ENCODE data around the gene TMEM233. TPM values are rescaled to one million over a fixed set of nuclear protein-coding genes. Genes with fewer than 3 reads are reported as not detected.

Gene TMEM233
- total and polyA plus RNA-seq, 9 of the 15 experiments (the other 6 are each of a cell fraction or from before 2014, with no cell fraction given): 0.04 to 0.17 (median 0.07) TPM; not detected in 2

GRCh38 chr12:119546340-119546739 is 47.2 kb upstream of the TMEM233 start:
- Histone ChIP-seq H3K36me3 (ENCODE audit: control insufficient read depth, insufficient read depth, low read length) (no peaks in the 10 kb centered on the region), H3K9me1 (ENCODE audit: control insufficient read depth, insufficient read depth, low read length) (no peaks in the 10 kb centered on the region), H3K9me3 (replicated peaks; ENCODE audit: control insufficient read depth, insufficient read depth, low read depth, low read length) (no peaks in the 10 kb centered on the region), H3K4me3 (no peak overlapping the region), H2AFZ (ENCODE audit: low read depth, low read length) (no peak overlapping the region), H3K4me2 (ENCODE audit: insufficient read depth, low read length) (no peak overlapping the region), H3K9ac (ENCODE audit: insufficient read depth in 1 of 2, low read depth in 2 of 2, low read length in 2 of 2) (no peak overlapping the region), H3K79me2 (ENCODE audit: control insufficient read depth, insufficient read depth, low read length) (no peaks in the 10 kb centered on the region), H3K27ac (ENCODE audit: extremely low read depth, low read depth, low read length) (no peak overlapping the region), H3K27me3 (ENCODE audit: control insufficient read depth in 2 of 2, insufficient read depth in 2 of 2, low read length in 2 of 2) (no peaks in the 10 kb centered on the region; a peak in 2 of 5 replicates), H3K4me1 (replicated peaks in 1 of 2; ENCODE audit: control insufficient read depth in 2 of 2, insufficient read depth in 2 of 2, low read length in 2 of 2) (no peaks in the 10 kb centered on the region), H4K20me1 (replicated peaks; ENCODE audit: control insufficient read depth, insufficient read depth, low read length) (no peaks in the 10 kb centered on the region)
- BruUV-seq (replicated peaks): no TSS peak
- no peak for FAIRE-seq
- POLR2A ChIA-PET: interaction anchor here (0.6 to 1.0 kb wide), 2 partner anchors 24 to 70 kb away, joined by 3 read pairs; no protein-coding TSS in a partner anchor
- intact Hi-C loops (cut with micrococcal nuclease) (no loop called here), in situ Hi-C loops (cut with MboI) (no loop called here)
- CTCF ChIA-PET (ENCODE audit: low intra/inter-chr PET ratio): no interaction called here
- ATAC-seq: no peak
- no peak for DNase-seq (ENCODE audit: extremely low read depth in 1 of 4, low spot score in 3 of 4)
- TF ChIP-seq MYNN (IDR thresholded peaks at IDR 0.05) (0 out of 2 replicates have a peak, but pooled peaks have one; percentile 39), MYNN (CRISPR knock-in tag; IDR thresholded peaks at IDR 0.05) (no peak), SPI1 (IDR thresholded peaks at IDR 0.05; ENCODE audit: borderline replicate concordance, low read depth, low read length) (peak; percentile 29; the same call in 1 of the 2 replicates), ZNF717 (CRISPR knock-in tag; IDR thresholded peaks at IDR 0.05) (no peak), ZNF511 (CRISPR knock-in tag; IDR thresholded peaks at IDR 0.05) (no peak), TCF3 (CRISPR knock-in tag; IDR thresholded peaks at IDR 0.05) (no peak), ZNF764 (CRISPR knock-in tag; IDR thresholded peaks at IDR 0.05; ENCODE audit: low read depth) (no peak), RBM34 (IDR thresholded peaks at IDR 0.05; ENCODE audit: borderline replicate concordance, insufficient read depth, low read length) (no peak), GATA2 (CRISPR knock-in tag; IDR thresholded peaks at IDR 0.05) (no peak)

Data from K562 (cell line).